T-helper 17 cell (primary cell): ENCODE results near the gene KLK1. TPM values are rescaled to one million over a fixed set of nuclear protein-coding genes. Genes with fewer than 3 reads are reported as not detected.

Experiments
- ATAC-seq: fragments of 150-1000 bp; cut with Tn5 transposase; 2 replicates; pipeline ENCODE4 v1.10.0; 2021; ENCODE audit warnings: mild to moderate bottlenecking, moderate library complexity
- DNase-seq, 3 donors: peaks; one replicate each; pipeline versions ENCODE4 v3.0.0 to v3.0.0-alpha.2; 2020 to 2021
- H3K9me3 ChIP-seq: one replicate; pipeline ENCODE4 v1.7.0; 2013; ENCODE audit warnings: low read length, mild to moderate bottlenecking; ENCODE audit not compliant: control insufficient read depth, poor library complexity, severe bottlenecking
- H3K27ac Mint-ChIP-seq: one replicate; pipeline ENCODE4 v1.8.0; 2022; ENCODE audit warnings: mild to moderate bottlenecking, moderate library complexity, mixed read lengths
- H3K27me3 Mint-ChIP-seq: one replicate; pipeline ENCODE4 v1.8.0; 2022; ENCODE audit warnings: mixed read lengths
- H3K36me3 Mint-ChIP-seq: one replicate; pipeline ENCODE4 v1.8.0; 2022; ENCODE audit warnings: low read depth, mixed read lengths
- H3K4me1 Mint-ChIP-seq: one replicate; pipeline ENCODE4 v1.8.0; 2022; ENCODE audit warnings: mild to moderate bottlenecking, mixed read lengths
- H3K4me3 Mint-ChIP-seq: one replicate; pipeline ENCODE4 v1.8.0; 2022; ENCODE audit warnings: mild to moderate bottlenecking, moderate library complexity, mixed read lengths
- total RNA-seq, 4 donors: library from RNA in 2 of 4; stranded (reverse) in 2 of 4; gene quantifications; one replicate each; pipeline ENCODE4 v1.2.3 and lab custom pipeline; 2022 to 2026

KLK1 gene
- total RNA-seq: not detected
- total RNA-seq (lab: John Stamatoyannopoulos, UW): 0 to 0.23 reads per million in 2 donors

GRCh38 chr19:50823389-50824042 is at the start of gene KLK1:
Gene KLK1, minus strand, starts transcription at chr19:50823787. Its CDS starts 39 bp downstream, at chr19:50823748.
- H3K27ac Mint-ChIP-seq: no peak within 1 kb of the TSS
- H3K4me3 Mint-ChIP-seq: no peak within 1 kb of the TSS
- no peak for DNase-seq
- H3K4me1 Mint-ChIP-seq: peaks cover 22% of the 10 kb centered on the region
- peaks cover 17% of the 10 kb centered on the region for H3K36me3 Mint-ChIP-seq
- no peak for ATAC-seq
- H3K27me3 Mint-ChIP-seq: peaks cover 68% of the 10 kb centered on the region
- H3K9me3 ChIP-seq: no peaks in the 10 kb centered on the region

GRCh38 chr19:50873056-50873455 is 49.5 kb upstream of the KLK1 start, which contains the start of gene KLK2:
Gene KLK2, plus strand, starts transcription at chr19:50873439. Its CDS starts 35 bp downstream, at chr19:50873474.
- Mint-ChIP-seq H3K27ac (no peak within 1 kb of the TSS), H3K36me3 (no peaks in the 10 kb centered on the region), H3K4me3 (no peak within 1 kb of the TSS), H3K27me3 (peaks cover 26% of the 10 kb centered on the region), H3K4me1 (no peaks in the 10 kb centered on the region)
- ATAC-seq (no peak), DNase-seq (no peak)
- no peaks in the 10 kb centered on the region for H3K9me3 ChIP-seq

- H3K4me1 Mint-ChIP-seq: no peaks in the 10 kb centered on the region
- DNase-seq (no peak), ATAC-seq (no peak)
- H3K4me3 Mint-ChIP-seq: no peak overlapping the region
- no peak overlapping the region for H3K27ac Mint-ChIP-seq
- H3K27me3 Mint-ChIP-seq: peaks cover 46% of the 10 kb centered on the region
- H3K36me3 Mint-ChIP-seq: no peaks in the 10 kb centered on the region
- H3K9me3 ChIP-seq: no peaks in the 10 kb centered on the region
Measured at GRCh38 chr19:50870417-50871089, 47.0 kb upstream of the KLK1 start.

GRCh38 chr19:50869479-50869878 is 45.9 kb upstream of the KLK1 start:
- H3K4me1 Mint-ChIP-seq: no peaks in the 10 kb centered on the region
- ATAC-seq: no peak
- no peaks in the 10 kb centered on the region for H3K36me3 Mint-ChIP-seq
- DNase-seq: no peak
- H3K27ac Mint-ChIP-seq: no peak overlapping the region
- peaks cover 46% of the 10 kb centered on the region for H3K27me3 Mint-ChIP-seq
- no peaks in the 10 kb centered on the region for H3K9me3 ChIP-seq
- no peak overlapping the region for H3K4me3 Mint-ChIP-seq

- no peak overlapping the region for H3K27ac Mint-ChIP-seq
- no peak overlapping the region for H3K4me3 Mint-ChIP-seq
- H3K9me3 ChIP-seq: no peaks in the 10 kb centered on the region
- ATAC-seq: no peak
- no peak for DNase-seq
- H3K36me3 Mint-ChIP-seq: peaks cover 9% of the 10 kb centered on the region
- H3K27me3 Mint-ChIP-seq: peaks cover 63% of the 10 kb centered on the region
- H3K4me1 Mint-ChIP-seq: peaks cover 4% of the 10 kb centered on the region
Measured at GRCh38 chr19:50861496-50862286, 38.1 kb upstream of the KLK1 start.

- peaks cover 12% of the 10 kb centered on the region for H3K36me3 Mint-ChIP-seq
- ATAC-seq (no peak), DNase-seq (no peak)
- no peaks in the 10 kb centered on the region for H3K9me3 ChIP-seq
- peaks cover 4% of the 10 kb centered on the region for H3K4me1 Mint-ChIP-seq
- no peak overlapping the region for H3K27ac Mint-ChIP-seq
- H3K4me3 Mint-ChIP-seq: no peak overlapping the region
- H3K27me3 Mint-ChIP-seq: peaks cover 63% of the 10 kb centered on the region
Measured at GRCh38 chr19:50861010-50861409, 37.4 kb upstream of the KLK1 start.

GRCh38 chr19:50859849-50860248 is 36.3 kb upstream of the KLK1 start:
- H3K9me3 ChIP-seq: no peaks in the 10 kb centered on the region
- DNase-seq (no peak), ATAC-seq (no peak)
- Mint-ChIP-seq H3K36me3 (peaks cover 17% of the 10 kb centered on the region), H3K4me1 (peaks cover 6% of the 10 kb centered on the region), H3K4me3 (no peak overlapping the region), H3K27me3 (peaks cover 72% of the 10 kb centered on the region), H3K27ac (no peak overlapping the region)

GRCh38 chr19:50858886-50859285 is 35.3 kb upstream of the KLK1 start:
- H3K4me3 Mint-ChIP-seq: no peak overlapping the region
- DNase-seq (no peak), ATAC-seq (no peak)
- peaks cover 82% of the 10 kb centered on the region for H3K27me3 Mint-ChIP-seq
- peaks cover 6% of the 10 kb centered on the region for H3K4me1 Mint-ChIP-seq
- no peak overlapping the region for H3K27ac Mint-ChIP-seq
- H3K36me3 Mint-ChIP-seq: peaks cover 18% of the 10 kb centered on the region
- no peaks in the 10 kb centered on the region for H3K9me3 ChIP-seq

- no peak overlapping the region for H3K27ac Mint-ChIP-seq
- no peaks in the 10 kb centered on the region for H3K9me3 ChIP-seq
- ATAC-seq: no peak
- H3K27me3 Mint-ChIP-seq: peaks cover 82% of the 10 kb centered on the region
- peaks cover 19% of the 10 kb centered on the region for H3K36me3 Mint-ChIP-seq
- H3K4me3 Mint-ChIP-seq: no peak overlapping the region
- no peak for DNase-seq
- H3K4me1 Mint-ChIP-seq: peaks cover 6% of the 10 kb centered on the region
Measured at GRCh38 chr19:50857366-50857765, 33.8 kb upstream of the KLK1 start.

- no peak for ATAC-seq
- peaks cover 85% of the 10 kb centered on the region for H3K27me3 Mint-ChIP-seq
- peaks cover 6% of the 10 kb centered on the region for H3K4me1 Mint-ChIP-seq
- H3K36me3 Mint-ChIP-seq: peaks cover 22% of the 10 kb centered on the region
- no peak for DNase-seq
- no peaks in the 10 kb centered on the region for H3K9me3 ChIP-seq
- H3K4me3 Mint-ChIP-seq: no peak within 1 kb of the TSS
- no peak within 1 kb of the TSS for H3K27ac Mint-ChIP-seq
Measured at GRCh38 chr19:50854636-50855410, 31.2 kb upstream of the KLK1 start, which contains the start of gene KLK3. Gene KLK3, plus strand, starts transcription at chr19:50854915. Its CDS starts 41 bp downstream, at chr19:50854956.

- Mint-ChIP-seq H3K36me3 (peaks cover 13% of the 10 kb centered on the region), H3K4me3 (no peak overlapping the region), H3K27me3 (peaks cover 73% of the 10 kb centered on the region), H3K4me1 (peaks cover 2% of the 10 kb centered on the region), H3K27ac (no peak overlapping the region)
- DNase-seq: no peak
- ATAC-seq: no peak
- no peaks in the 10 kb centered on the region for H3K9me3 ChIP-seq
Measured at GRCh38 chr19:50851620-50852019, 28.0 kb upstream of the KLK1 start.

- peaks cover 10% of the 10 kb centered on the region for H3K36me3 Mint-ChIP-seq
- peaks cover 2% of the 10 kb centered on the region for H3K4me1 Mint-ChIP-seq
- no peaks in the 10 kb centered on the region for H3K9me3 ChIP-seq
- DNase-seq (no peak), ATAC-seq (no peak)
- no peak overlapping the region for H3K4me3 Mint-ChIP-seq
- peaks cover 64% of the 10 kb centered on the region for H3K27me3 Mint-ChIP-seq
- no peak overlapping the region for H3K27ac Mint-ChIP-seq
Measured at GRCh38 chr19:50850738-50851137, 27.2 kb upstream of the KLK1 start.
